NCI-H69 (cell line): ENCODE measurements around the gene KDM6A.
"Not testable (repeated sequence)": the region's sequence is repeated elsewhere in the genome, so short reads cannot be mapped to it uniquely, and the experiment has no call there.

Experiments
- DNase-seq: peaks from one replicate; lab custom pipeline; 2025; lab: John Stamatoyannopoulos, UW

Gene KDM6A

GRCh38 chrX:45110494-45110893 lies 237.5 kb downstream of the KDM6A start:
- DNase-seq, result no peak

GRCh38 chrX:45126158-45126557 lies 253.2 kb downstream of the KDM6A start:
- DNase-seq, result no peak

GRCh38 chrX:45128896-45129454 lies 256.0 kb downstream of the KDM6A start:
- no peak for DNase-seq

- DNase-seq, result no peak
These were observed 260.5 kb downstream of the KDM6A start for GRCh38 chrX:45133465-45133864.

GRCh38 chrX:45134315-45134731 lies 261.3 kb downstream of the KDM6A start:
- DNase-seq, result no peak

GRCh38 chrX:45134775-45135174 lies 261.8 kb downstream of the KDM6A start:
- DNase-seq, result no peak

- not testable (repeated sequence) for DNase-seq
These were observed 262.5 kb downstream of the KDM6A start for GRCh38 chrX:45135391-45136075.

GRCh38 chrX:45137531-45137930 lies 264.5 kb downstream of the KDM6A start:
- no peak for DNase-seq

- no peak for DNase-seq
These were observed 265.5 kb downstream of the KDM6A start for GRCh38 chrX:45138525-45138924.

- no peak for DNase-seq
These were observed 267.8 kb downstream of the KDM6A start for GRCh38 chrX:45140812-45141211.

- DNase-seq, result no peak
These were observed 269.2 kb downstream of the KDM6A start for GRCh38 chrX:45142185-45142584.

- peak; percentile 4 for DNase-seq
These were observed 270.5 kb downstream of the KDM6A start for GRCh38 chrX:45143455-45143854.

GRCh38 chrX:45145492-45146215 lies 272.7 kb downstream of the KDM6A start:
- no peak for DNase-seq

GRCh38 chrX:45150821-45151220 lies 277.8 kb downstream of the KDM6A start:
- DNase-seq, result no peak

- no peak for DNase-seq
These were observed 281.0 kb downstream of the KDM6A start for GRCh38 chrX:45154033-45154360.

GRCh38 chrX:45154462-45154861 lies 281.5 kb downstream of the KDM6A start:
- DNase-seq, result no peak

- no peak for DNase-seq
These were observed 284.7 kb downstream of the KDM6A start for GRCh38 chrX:45157647-45158046.
